Neuronal stem cell (in vitro differentiated cells): Measurements from ENCODE around the gene SEL1L3.

Source experiments
- DNase-seq: peaks from one replicate; pipeline ENCODE4 v3.0.0-alpha.2; 2013; ENCODE audit warnings: low spot score
- H2AFZ ChIP-seq: one replicate; pipeline ENCODE4 v1.6.1; 2013; ENCODE audit warnings: mild to moderate bottlenecking, low read length, inconsistent platforms
- H2AK5ac ChIP-seq: 2 replicates; pipeline ENCODE4 v1.6.1; 2013; ENCODE audit warnings: low read depth, mild to moderate bottlenecking, inconsistent platforms, low read length, moderate library complexity, mixed read lengths
- H2BK120ac ChIP-seq: 2 replicates; pipeline ENCODE4 v1.6.1; 2013; ENCODE audit warnings: low read depth, mild to moderate bottlenecking, inconsistent platforms, low read length, moderate library complexity, mixed read lengths
- H2BK12ac ChIP-seq: one replicate; pipeline ENCODE4 v1.6.1; 2013; ENCODE audit warnings: low read length, inconsistent platforms
- H2BK15ac ChIP-seq: 2 replicates; pipeline ENCODE4 v1.6.1; 2013; ENCODE audit warnings: mild to moderate bottlenecking, low read length, inconsistent platforms, mixed read lengths
- H2BK5ac ChIP-seq: one replicate; pipeline ENCODE4 v1.6.1; 2013; ENCODE audit warnings: inconsistent platforms, mild to moderate bottlenecking, low read length, moderate library complexity
- H3K14ac ChIP-seq: one replicate; pipeline ENCODE4 v1.6.1; 2013; ENCODE audit warnings: low read length, inconsistent platforms
- H3K18ac ChIP-seq: 2 replicates; pipeline ENCODE4 v1.6.1; 2013; ENCODE audit warnings: low read length, inconsistent platforms
- H3K23ac ChIP-seq: 2 replicates; pipeline ENCODE4 v1.6.1; 2013; ENCODE audit warnings: low read depth, mild to moderate bottlenecking, mixed read lengths, low read length, inconsistent platforms; ENCODE audit not compliant: poor library complexity
- H3K27ac ChIP-seq: replicated peaks from 3 replicates; pipeline ENCODE4 v1.5.1; 2013; ENCODE audit warnings: low read length, inconsistent platforms
- H3K27me3 ChIP-seq, 3 experiments: 2 replicates each; pipeline ENCODE4 v1.6.1; 2013; ENCODE audit warnings: low read length in 3 of 3, mild to moderate bottlenecking in 2 of 3, inconsistent platforms in 1 of 3, low read depth in 1 of 3, mixed read lengths in 1 of 3, moderate library complexity in 1 of 3; ENCODE audit not compliant: control insufficient read depth in 3 of 3, insufficient read depth in 3 of 3
- H3K36me3 ChIP-seq, 2 donors: replicated peaks in 1 of 2; 2 replicates each; pipeline ENCODE4 v1.6.1; 2013; ENCODE audit warnings: low read length in 2 of 2; ENCODE audit not compliant: control insufficient read depth in 2 of 2, insufficient read depth in 2 of 2
- H3K4ac ChIP-seq: 2 replicates; pipeline ENCODE4 v1.6.1; 2013; ENCODE audit warnings: inconsistent platforms, mild to moderate bottlenecking, low read length, moderate library complexity
- H3K4me1 ChIP-seq, 2 donors: 1 replicate in 1 of 2; 2 replicates in 1 of 2; pipeline ENCODE4 v1.6.1; 2013; ENCODE audit warnings: low read length in 2 of 2, low read depth in 1 of 2; ENCODE audit not compliant: control insufficient read depth in 2 of 2, insufficient read depth in 1 of 2
- H3K4me2 ChIP-seq: one replicate; pipeline ENCODE4 v1.6.1; 2013; ENCODE audit warnings: mild to moderate bottlenecking, low read length, inconsistent platforms; ENCODE audit not compliant: insufficient read depth, poor library complexity, severe bottlenecking
- H3K4me3 ChIP-seq, 2 donors: 2 replicates each; pipeline ENCODE4 v1.5.1; 2013; ENCODE audit warnings: low read length in 2 of 2, mild to moderate bottlenecking in 2 of 2, inconsistent platforms in 1 of 2, moderate library complexity in 1 of 2
- H3K79me1 ChIP-seq: one replicate; pipeline ENCODE4 v1.6.1; 2013; ENCODE audit warnings: low read depth, mild to moderate bottlenecking, inconsistent platforms, low read length, moderate library complexity
- H3K9ac ChIP-seq: one replicate; pipeline ENCODE4 v1.6.1; 2013; ENCODE audit warnings: mild to moderate bottlenecking, low read depth, low read length, inconsistent platforms; ENCODE audit not compliant: poor library complexity
- H3K9me3 ChIP-seq, 2 donors: replicated peaks in 1 of 2; 2 replicates each; pipeline versions ENCODE3 to v1.6.1; 2013; ENCODE audit warnings: low read length in 2 of 2, mild to moderate bottlenecking in 2 of 2, inconsistent platforms in 1 of 2, low read depth in 1 of 2, mixed read lengths in 1 of 2, moderate library complexity in 1 of 2; ENCODE audit not compliant: control insufficient read depth in 2 of 2, insufficient read depth in 1 of 2
- H4K8ac ChIP-seq: one replicate; pipeline ENCODE4 v1.6.1; 2013; ENCODE audit warnings: low read depth, mild to moderate bottlenecking, inconsistent platforms, low read length, moderate library complexity
- H4K91ac ChIP-seq: one replicate; pipeline ENCODE4 v1.6.1; 2013; ENCODE audit warnings: low read length, low read depth, mild to moderate bottlenecking, inconsistent platforms; ENCODE audit not compliant: poor library complexity
- WGBS, 2 donors: extraction: QIAGEN DNeasy Blood & Tissue Kit; methylation state at CpG; one replicate each; pipeline ENCODE4 v1.1.7; 2013; ENCODE audit warnings: missing lambda C conversion rate in 2 of 2, mixed read lengths in 1 of 2; ENCODE audit not compliant: insufficient read length in 2 of 2, insufficient replicate concordance in 1 of 2; ENCODE audit errors: extremely low coverage in 2 of 2; 5-methylcytosine and 5-hydroxymethylcytosine counted together

Gene SEL1L3

DNA sequence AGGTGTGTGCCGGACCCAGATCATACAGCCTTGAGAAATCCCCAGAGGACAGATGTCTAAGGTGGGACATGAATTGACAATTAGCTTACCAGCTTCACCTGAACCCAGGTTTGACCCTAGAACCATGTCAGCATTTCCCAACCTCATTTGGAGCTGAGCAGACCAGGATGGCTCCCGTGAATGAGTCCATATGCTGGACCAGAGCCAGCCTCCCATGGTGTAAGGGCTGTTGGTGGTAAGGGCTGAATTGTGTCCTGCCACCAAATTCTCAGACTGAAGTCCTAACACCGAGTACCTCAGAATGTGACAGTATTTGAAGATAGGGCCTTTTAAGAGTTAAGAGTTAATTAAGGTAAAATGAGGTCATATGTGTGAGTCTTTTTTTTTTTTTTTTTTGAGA is 118.8 kb downstream of the SEL1L3 start:
- no peak overlapping the region for H2BK12ac ChIP-seq
- peak overlapping the region; percentile 71 for H3K18ac ChIP-seq
- H3K27me3 ChIP-seq, result no peaks in the 10 kb centered on the region
- WGBS, 2 donors, result no CpG with 5 or more reads among the region's 3 CpGs
- H3K4me1 ChIP-seq, result no peaks in the 10 kb centered on the region
- H2AFZ ChIP-seq, result no peak overlapping the region
- H2BK5ac ChIP-seq, result no peak overlapping the region
- H4K8ac ChIP-seq, result no peak overlapping the region
- no peak overlapping the region for H2BK120ac ChIP-seq
- H4K91ac ChIP-seq, result no peak overlapping the region
- no peak overlapping the region for H3K23ac ChIP-seq
- H3K27ac ChIP-seq, result no peak overlapping the region
- DNase-seq, result no peak
- H3K14ac ChIP-seq, result peak overlapping the region; percentile 82
- no peak overlapping the region for H3K9ac ChIP-seq
- H2AK5ac ChIP-seq, result no peak overlapping the region
- no peaks in the 10 kb centered on the region for H3K9me3 ChIP-seq
- no peaks in the 10 kb centered on the region for H3K36me3 ChIP-seq
- H3K4ac ChIP-seq, result no peak overlapping the region
- no peak overlapping the region for H3K4me3 ChIP-seq
- no peaks in the 10 kb centered on the region for H3K79me1 ChIP-seq
- no peak overlapping the region for H3K4me2 ChIP-seq
- H2BK15ac ChIP-seq, result no peak overlapping the region

GRCh38 chr4:25729564-25729963 is 133.2 kb downstream of the SEL1L3 start:
- Histone ChIP-seq H3K9ac (no peak overlapping the region), H3K27ac (no peak overlapping the region), H4K91ac (no peak overlapping the region), H3K27me3 (no peaks in the 10 kb centered on the region), H3K23ac (no peak overlapping the region), H3K36me3 (no peaks in the 10 kb centered on the region), H2AK5ac (no peak overlapping the region), H3K9me3 (no peaks in the 10 kb centered on the region), H2AFZ (no peak overlapping the region), H3K4me1 (peaks cover 0 to 6% of the 10 kb centered on the region in 2 donors), H3K18ac (no peak overlapping the region), H3K4me3 (no peak overlapping the region), H3K4ac (no peak overlapping the region), H2BK15ac (no peak overlapping the region), H2BK120ac (no peak overlapping the region), H2BK12ac (no peak overlapping the region), H3K4me2 (no peak overlapping the region), H4K8ac (no peak overlapping the region), H3K14ac (no peak overlapping the region), H3K79me1 (no peaks in the 10 kb centered on the region), H2BK5ac (no peak overlapping the region)
- DNase-seq, result no peak
- WGBS, 2 donors, result no CpG with 5 or more reads among the region's 9 CpGs

DNA sequence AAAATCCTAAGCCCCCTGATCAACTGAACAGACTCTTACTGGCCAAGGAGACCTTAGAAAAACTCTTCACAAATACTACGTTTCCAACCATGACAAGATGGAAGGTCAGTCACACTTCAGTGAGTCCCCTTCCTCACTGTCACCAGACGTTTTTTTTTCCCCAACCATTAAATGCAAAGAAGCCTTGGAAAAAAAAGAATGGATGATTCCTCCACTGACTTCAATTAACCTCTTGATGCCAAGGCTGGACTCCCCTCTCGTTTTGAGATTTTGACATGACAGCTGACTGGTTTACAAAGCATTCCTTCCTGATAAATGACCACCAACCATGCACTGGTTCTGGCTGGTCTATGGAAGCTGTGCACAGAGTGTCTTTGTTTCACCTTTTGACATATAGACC is 133.9 kb downstream of the SEL1L3 start:
- H2AK5ac ChIP-seq, result no peak overlapping the region
- no CpG with 5 or more reads among the region's 3 CpGs for WGBS, 2 donors
- H2BK12ac ChIP-seq, result no peak overlapping the region
- no peak overlapping the region for H2AFZ ChIP-seq
- H3K4ac ChIP-seq, result no peak overlapping the region
- H3K14ac ChIP-seq, result no peak overlapping the region
- H3K18ac ChIP-seq, result no peak overlapping the region
- H3K9me3 ChIP-seq, result no peaks in the 10 kb centered on the region
- no peak overlapping the region for H3K4me2 ChIP-seq
- no peak for DNase-seq
- no peaks in the 10 kb centered on the region for H3K79me1 ChIP-seq
- H2BK5ac ChIP-seq, result no peak overlapping the region
- no peak overlapping the region for H3K9ac ChIP-seq
- H2BK15ac ChIP-seq, result no peak overlapping the region
- H3K23ac ChIP-seq, result no peak overlapping the region
- H4K91ac ChIP-seq, result no peak overlapping the region
- H2BK120ac ChIP-seq, result no peak overlapping the region
- H3K4me1 ChIP-seq, result peaks cover 0 to 6% of the 10 kb centered on the region in 2 donors
- no peaks in the 10 kb centered on the region for H3K27me3 ChIP-seq
- no peak overlapping the region for H3K4me3 ChIP-seq
- no peaks in the 10 kb centered on the region for H3K36me3 ChIP-seq
- H3K27ac ChIP-seq, result no peak overlapping the region
- no peak overlapping the region for H4K8ac ChIP-seq

GRCh38 chr4:25727711-25728493 is 134.9 kb downstream of the SEL1L3 start:
- Histone ChIP-seq H3K9me3 (no peaks in the 10 kb centered on the region), H3K4ac (no peak overlapping the region), H3K23ac (no peak overlapping the region), H2BK15ac (no peak overlapping the region), H4K91ac (no peak overlapping the region), H3K14ac (no peak overlapping the region), H3K27me3 (no peaks in the 10 kb centered on the region), H3K9ac (no peak overlapping the region), H3K4me2 (no peak overlapping the region), H2AK5ac (no peak overlapping the region), H3K79me1 (no peaks in the 10 kb centered on the region), H2BK120ac (no peak overlapping the region), H3K4me3 (no peak overlapping the region), H2BK5ac (no peak overlapping the region), H3K4me1 (peaks cover 0 to 6% of the 10 kb centered on the region in 2 donors), H2AFZ (peak overlapping the region; percentile 21), H2BK12ac (no peak overlapping the region), H4K8ac (no peak overlapping the region), H3K36me3 (no peaks in the 10 kb centered on the region), H3K18ac (peak overlapping the region; percentile 67), H3K27ac (no peak overlapping the region)
- no CpG with 5 or more reads among the region's 9 CpGs for WGBS, 2 donors
- DNase-seq, result no peak
